Sigmoid colon (tissue), 4 donors: Measurements from ENCODE around the gene PINK1.

ENCODE experiments used
- POLR2AphosphoS5 ChIP-seq, 4 donors: sonication (generic); formaldehyde crosslinking; IDR thresholded peaks; one replicate each; pipeline ENCODE4 v1.6.1; 2017; ENCODE audit warnings: antibody characterized with exemption in 4 of 4
- TF ChIP-seq, protein P1 (sequence below), 4 experiments: fragments of 450-650 bp in 3 of 4; fragments of 200-600 bp in 1 of 4; IDR thresholded peaks; one replicate each; pipeline ENCODE4 v1.5.1; 2016 to 2019; ENCODE audit warnings: antibody characterized with exemption in 4 of 4, mild to moderate bottlenecking in 3 of 4, moderate library complexity in 2 of 4

DNA sequence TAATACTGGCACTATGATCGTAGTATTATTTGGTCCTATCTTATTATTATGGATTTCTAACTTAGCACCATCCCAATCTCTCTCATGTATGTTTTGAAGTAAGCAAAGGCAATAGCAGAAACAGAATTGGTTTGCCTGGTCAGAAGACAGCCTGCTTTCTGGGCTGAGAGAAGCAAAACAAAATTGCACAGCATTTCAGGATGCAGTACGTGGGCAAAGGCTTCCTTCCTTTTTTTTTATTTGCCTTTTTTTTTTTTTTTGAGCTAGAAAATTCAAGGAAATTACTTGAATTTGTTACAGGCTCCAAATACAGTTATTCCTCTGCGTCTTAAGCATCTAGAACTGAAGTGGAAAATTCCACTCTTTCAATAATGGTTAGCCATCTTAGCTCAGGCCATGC is 35.6 kb upstream of the PINK1 start:
- TF ChIP-seq POLR2AphosphoS5 (IDR thresholded peaks at IDR 0.05) = no peak
- TF ChIP-seq, protein P1, sequence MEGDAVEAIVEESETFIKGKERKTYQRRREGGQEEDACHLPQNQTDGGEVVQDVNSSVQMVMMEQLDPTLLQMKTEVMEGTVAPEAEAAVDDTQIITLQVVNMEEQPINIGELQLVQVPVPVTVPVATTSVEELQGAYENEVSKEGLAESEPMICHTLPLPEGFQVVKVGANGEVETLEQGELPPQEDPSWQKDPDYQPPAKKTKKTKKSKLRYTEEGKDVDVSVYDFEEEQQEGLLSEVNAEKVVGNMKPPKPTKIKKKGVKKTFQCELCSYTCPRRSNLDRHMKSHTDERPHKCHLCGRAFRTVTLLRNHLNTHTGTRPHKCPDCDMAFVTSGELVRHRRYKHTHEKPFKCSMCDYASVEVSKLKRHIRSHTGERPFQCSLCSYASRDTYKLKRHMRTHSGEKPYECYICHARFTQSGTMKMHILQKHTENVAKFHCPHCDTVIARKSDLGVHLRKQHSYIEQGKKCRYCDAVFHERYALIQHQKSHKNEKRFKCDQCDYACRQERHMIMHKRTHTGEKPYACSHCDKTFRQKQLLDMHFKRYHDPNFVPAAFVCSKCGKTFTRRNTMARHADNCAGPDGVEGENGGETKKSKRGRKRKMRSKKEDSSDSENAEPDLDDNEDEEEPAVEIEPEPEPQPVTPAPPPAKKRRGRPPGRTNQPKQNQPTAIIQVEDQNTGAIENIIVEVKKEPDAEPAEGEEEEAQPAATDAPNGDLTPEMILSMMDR (IDR thresholded peaks at IDR 0.05) = no peak
